PC-3 (cell line): ENCODE results near the gene PIEZO2. TPM values are rescaled to one million over a fixed set of nuclear protein-coding genes. Genes with fewer than 3 reads are reported as not detected.

Experiments used
- ATAC-seq: fragments of 200-7000 bp; cut with Tn5 transposase; 2 replicates; pipeline ENCODE4 v1.9.1; 2020; ENCODE audit warnings: mild to moderate bottlenecking, moderate library complexity
- BruUV-seq: library from RNA; stranded (reverse); fragments of 400-500 nt; replicated peaks from 2 replicates; lab custom pipeline; 2021; lab: Mats Ljungman, UMichigan
- CTCF ChIA-PET: fragments of 300-600 bp; sonication (Branson Sonifier 250); formaldehyde crosslinking; loops from one replicate; lab custom pipeline; 2022; ENCODE audit warnings: antibody characterized with exemption; lab: Charles Lee
- POLR2A ChIA-PET: fragments of 300-600 bp; sonication (Branson Sonifier 250); formaldehyde crosslinking; loops from one replicate; lab custom pipeline; 2022; ENCODE audit warnings: antibody characterized with exemption; ENCODE audit not compliant: unreplicated experiment; lab: Charles Lee
- DNase-seq: peaks from one replicate; pipeline ENCODE4 v3.0.0-alpha.2; 2015
- H2AFZ ChIP-seq: fragments of 300-600 bp; sonication (generic); 2 replicates; pipeline ENCODE4 v1.6.0; 2016; ENCODE audit warnings: antibody characterized with exemption, low read length
- H3F3A ChIP-seq: fragments of 300-600 bp; sonication (generic); one replicate; pipeline ENCODE4 v1.6.0; 2017; ENCODE audit warnings: antibody characterized with exemption, low read length, control low read depth, mild to moderate bottlenecking; ENCODE audit not compliant: unreplicated experiment
- H3K27ac ChIP-seq: fragments of 300-600 bp; sonication (generic); 2 replicates; pipeline ENCODE4 v1.5.1; 2016; ENCODE audit warnings: mild to moderate bottlenecking, low read length
- H3K27me3 ChIP-seq: fragments of 300-600 bp; sonication (generic); 2 replicates; pipeline ENCODE4 v1.6.1; 2016; ENCODE audit warnings: low read length, mixed read lengths
- H3K36me3 ChIP-seq: fragments of 300-600 bp; sonication (generic); 2 replicates; pipeline ENCODE4 v1.6.1; 2016; ENCODE audit warnings: low read depth, mixed run types, low read length, mixed read lengths
- H3K4me1 ChIP-seq: fragments of 300-600 bp; sonication (generic); 2 replicates; pipeline ENCODE4 v1.5.1; 2016; ENCODE audit warnings: low read length; ENCODE audit not compliant: insufficient read depth
- H3K4me2 ChIP-seq: fragments of 300-600 bp; sonication (generic); 2 replicates; pipeline ENCODE4 v1.6.0; 2016; ENCODE audit warnings: low read length
- H3K4me3 ChIP-seq: fragments of 300-600 bp; sonication (generic); 2 replicates; pipeline ENCODE4 v1.5.1; 2016; ENCODE audit warnings: mild to moderate bottlenecking, low read length, mixed read lengths
- H3K79me2 ChIP-seq: fragments of 300-600 bp; sonication (generic); 2 replicates; pipeline ENCODE4 v1.6.1; 2017; ENCODE audit warnings: low read length, mixed read lengths
- H3K9ac ChIP-seq: fragments of 300-600 bp; sonication (generic); 2 replicates; pipeline ENCODE4 v1.6.0; 2016; ENCODE audit warnings: mild to moderate bottlenecking, low read length
- H3K9me2 ChIP-seq: fragments of 300-600 bp; sonication (generic); replicated peaks from 2 replicates; pipeline ENCODE4 v1.6.1; 2016; ENCODE audit warnings: mixed run types, low read length, mixed read lengths
- H3K9me3 ChIP-seq: fragments of 300-600 bp; sonication (generic); 2 replicates; pipeline ENCODE4 v1.6.1; 2016; ENCODE audit warnings: low read length, mixed read lengths
- H4K20me1 ChIP-seq: fragments of 300-600 bp; sonication (generic); 2 replicates; pipeline ENCODE4 v1.6.1; 2016; ENCODE audit warnings: low read length, mixed read lengths
- EZH2 ChIP-seq: fragments of 300-600 bp; sonication (generic); IDR thresholded peaks from one replicate; pipeline ENCODE4 v1.6.1; 2017; ENCODE audit warnings: antibody characterized with exemption, mild to moderate bottlenecking, low read length; ENCODE audit not compliant: unreplicated experiment
- EZH2phosphoT487 ChIP-seq: fragments of 300-600 bp; sonication (generic); IDR thresholded peaks from 2 replicates; pipeline ENCODE4 v1.6.1; 2018; ENCODE audit warnings: mild to moderate bottlenecking, antibody characterized with exemption, low read length, borderline replicate concordance
- intact Hi-C: fragments of 100-400 bp; cut with micrococcal nuclease; formaldehyde crosslinking; loops from 2 replicates; pipeline ENCODE4 v1.9.0; 2023
- total RNA-seq: library from RNA; depleted of rRNA; stranded (reverse); fragments of >200 nt; gene quantifications from 2 replicates; pipeline ENCODE4 v1.2.3, GENCODE V29; 2014
- TF ChIP-seq, protein P1 (sequence below): fragments of 300-600 bp; sonication (generic); conservative IDR thresholded peaks from 2 replicates; pipeline ENCODE4 v1.5.1; 2017; ENCODE audit warnings: antibody characterized with exemption, low read depth, mild to moderate bottlenecking, low read length

PIEZO2 gene
- total RNA-seq, 1 experiment from 2014 or later: not detected

DNA sequence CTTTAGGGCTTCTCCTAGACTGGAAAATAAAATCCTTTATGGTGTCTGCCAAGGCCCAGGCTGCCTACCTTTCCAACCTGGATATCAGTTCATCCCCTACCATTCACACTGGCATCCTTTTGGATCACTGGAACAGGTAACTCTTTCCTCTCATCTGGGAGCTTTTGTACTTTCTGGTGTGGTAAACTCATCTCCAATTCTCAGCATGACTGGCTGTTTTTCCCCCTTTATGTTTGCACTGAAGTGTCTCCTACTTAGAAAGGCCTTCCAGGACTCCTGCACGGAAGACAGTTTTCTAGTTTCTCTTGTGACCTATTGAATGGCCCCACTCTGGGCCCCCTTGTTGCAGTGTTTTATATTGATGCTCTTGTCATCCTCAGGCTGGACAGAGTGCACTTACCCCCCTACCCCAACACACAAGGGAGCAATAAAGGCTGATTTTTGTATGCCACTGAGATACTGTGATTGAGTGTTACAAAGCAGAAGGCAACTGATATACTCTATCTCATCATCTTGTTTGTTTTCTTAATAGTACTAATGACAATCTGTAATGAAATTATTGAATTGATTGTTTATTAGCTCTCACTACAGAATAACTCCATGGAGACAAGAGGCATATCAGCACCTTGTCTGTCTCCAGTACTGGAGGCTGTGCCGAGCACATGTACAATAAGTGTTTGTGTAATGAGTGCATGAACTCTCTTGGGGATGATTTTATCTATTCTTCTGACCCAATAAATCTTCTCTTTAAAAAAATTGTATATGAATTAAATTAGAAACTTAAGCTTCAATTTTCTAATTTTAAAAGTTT is 129.9 kb downstream of the PIEZO2 start:
- H3K9me2 ChIP-seq: no peaks in the 10 kb centered on the region
- H3K4me2 ChIP-seq: no peak overlapping the region
- BruUV-seq: no TSS peak
- no peak overlapping the region for H2AFZ ChIP-seq
- H3K9ac ChIP-seq: no peak overlapping the region
- no peaks in the 10 kb centered on the region for H3K79me2 ChIP-seq
- CTCF ChIA-PET: no interaction called here
- no peaks in the 10 kb centered on the region for H3K9me3 ChIP-seq
- no peaks in the 10 kb centered on the region for H3K4me1 ChIP-seq
- no peak overlapping the region for H3K27ac ChIP-seq
- POLR2A ChIA-PET: no interaction called here
- H3F3A ChIP-seq: no peaks in the 10 kb centered on the region
- H3K4me3 ChIP-seq: no peak overlapping the region
- intact Hi-C loops: no loop called here
- no peak for TF ChIP-seq EZH2
- TF ChIP-seq, protein P1, sequence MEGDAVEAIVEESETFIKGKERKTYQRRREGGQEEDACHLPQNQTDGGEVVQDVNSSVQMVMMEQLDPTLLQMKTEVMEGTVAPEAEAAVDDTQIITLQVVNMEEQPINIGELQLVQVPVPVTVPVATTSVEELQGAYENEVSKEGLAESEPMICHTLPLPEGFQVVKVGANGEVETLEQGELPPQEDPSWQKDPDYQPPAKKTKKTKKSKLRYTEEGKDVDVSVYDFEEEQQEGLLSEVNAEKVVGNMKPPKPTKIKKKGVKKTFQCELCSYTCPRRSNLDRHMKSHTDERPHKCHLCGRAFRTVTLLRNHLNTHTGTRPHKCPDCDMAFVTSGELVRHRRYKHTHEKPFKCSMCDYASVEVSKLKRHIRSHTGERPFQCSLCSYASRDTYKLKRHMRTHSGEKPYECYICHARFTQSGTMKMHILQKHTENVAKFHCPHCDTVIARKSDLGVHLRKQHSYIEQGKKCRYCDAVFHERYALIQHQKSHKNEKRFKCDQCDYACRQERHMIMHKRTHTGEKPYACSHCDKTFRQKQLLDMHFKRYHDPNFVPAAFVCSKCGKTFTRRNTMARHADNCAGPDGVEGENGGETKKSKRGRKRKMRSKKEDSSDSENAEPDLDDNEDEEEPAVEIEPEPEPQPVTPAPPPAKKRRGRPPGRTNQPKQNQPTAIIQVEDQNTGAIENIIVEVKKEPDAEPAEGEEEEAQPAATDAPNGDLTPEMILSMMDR: no peak
- TF ChIP-seq EZH2phosphoT487: no peak
- no peaks in the 10 kb centered on the region for H4K20me1 ChIP-seq
- H3K27me3 ChIP-seq: peaks cover 47% of the 10 kb centered on the region
- no peak for ATAC-seq
- DNase-seq: no peak
- no peaks in the 10 kb centered on the region for H3K36me3 ChIP-seq

DNA sequence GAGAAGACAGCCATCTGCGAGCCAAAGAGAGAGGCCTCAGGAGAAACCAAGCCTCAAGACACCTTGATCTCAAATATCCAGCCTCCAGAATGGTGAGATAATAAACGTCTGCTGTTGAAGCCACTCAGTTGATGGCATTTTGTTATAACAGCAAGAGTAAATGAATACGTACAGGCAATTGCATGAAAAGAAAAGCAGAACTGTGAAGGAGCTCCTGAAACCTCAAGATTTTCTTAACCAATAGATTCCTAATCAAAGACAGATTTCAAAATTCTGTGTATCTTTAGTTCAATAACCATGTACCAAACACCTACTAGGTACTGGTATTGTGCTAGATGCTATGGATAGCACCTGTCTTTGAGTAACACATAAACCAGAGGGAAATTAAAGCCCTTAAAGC is 139.5 kb downstream of the PIEZO2 start:
- Histone ChIP-seq H3K9me2 (no peaks in the 10 kb centered on the region), H3K4me2 (no peak overlapping the region), H3K4me1 (no peaks in the 10 kb centered on the region), H3K27me3 (peaks cover 13% of the 10 kb centered on the region; the same call in 1 of the 2 replicates), H3K9me3 (no peaks in the 10 kb centered on the region), H3K36me3 (no peaks in the 10 kb centered on the region), H3K27ac (no peak overlapping the region), H3K79me2 (no peaks in the 10 kb centered on the region), H4K20me1 (no peaks in the 10 kb centered on the region), H3F3A (no peaks in the 10 kb centered on the region), H3K4me3 (no peak overlapping the region), H2AFZ (no peak overlapping the region), H3K9ac (no peak overlapping the region)
- CTCF ChIA-PET: no interaction called here
- POLR2A ChIA-PET: no interaction called here
- no TSS peak for BruUV-seq
- TF ChIP-seq EZH2phosphoT487: no peak
- TF ChIP-seq EZH2: no peak
- TF ChIP-seq, protein P1: no peak
- intact Hi-C loops: no loop called here
- DNase-seq: no peak
- ATAC-seq: no peak

DNA sequence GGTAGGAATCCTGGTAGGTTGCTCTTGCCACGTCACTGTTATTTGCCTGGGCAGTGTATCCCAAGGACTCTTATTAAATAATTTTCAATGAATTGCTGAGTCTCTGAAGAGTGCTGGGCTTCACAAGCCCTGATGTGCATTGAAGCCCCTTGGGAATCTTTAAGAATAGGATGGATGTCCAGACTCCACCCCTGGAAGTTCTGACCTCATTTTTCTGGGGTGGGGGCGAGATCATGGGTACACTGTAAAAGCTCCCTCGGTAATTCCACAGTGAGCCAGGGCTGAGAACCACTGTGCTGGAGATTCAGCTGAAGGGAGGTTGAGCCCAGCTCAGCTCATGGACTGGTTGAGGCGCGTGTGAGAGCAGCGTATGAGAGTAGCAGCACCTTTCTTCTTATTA is 140.2 kb downstream of the PIEZO2 start:
- TF ChIP-seq EZH2 (no peak), EZH2phosphoT487 (no peak)
- TF ChIP-seq, protein P1: no peak
- no peaks in the 10 kb centered on the region for H3K9me3 ChIP-seq
- no peak overlapping the region for H3K4me2 ChIP-seq
- H4K20me1 ChIP-seq: no peaks in the 10 kb centered on the region
- no peaks in the 10 kb centered on the region for H3F3A ChIP-seq
- no peaks in the 10 kb centered on the region for H3K79me2 ChIP-seq
- no TSS peak for BruUV-seq
- no peak overlapping the region for H3K9ac ChIP-seq
- H3K27me3 ChIP-seq: peaks cover 13% of the 10 kb centered on the region; the same call in 1 of the 2 replicates
- no peak overlapping the region for H2AFZ ChIP-seq
- ChIA-PET CTCF (no interaction called here), POLR2A (no interaction called here)
- ATAC-seq: no peak
- DNase-seq: no peak
- no peaks in the 10 kb centered on the region for H3K9me2 ChIP-seq
- intact Hi-C loops: no loop called here
- H3K27ac ChIP-seq: no peak overlapping the region
- no peaks in the 10 kb centered on the region for H3K4me1 ChIP-seq
- H3K4me3 ChIP-seq: no peak overlapping the region
- H3K36me3 ChIP-seq: no peaks in the 10 kb centered on the region
